Measurements from ENCODE around the gene MORC2.

The MORC2 gene

GRCh38 chr22:30948930-30949342 is 19.6 kb downstream of the MORC2 start:
- DNase-seq = no peak

GRCh38 chr22:30947816-30948454 is 20.6 kb downstream of the MORC2 start:
- no peak for DNase-seq

- no peak for DNase-seq
These were observed 21.3 kb downstream of the MORC2 start for GRCh38 chr22:30947173-30947815.

- no peak for DNase-seq
These were observed 22.2 kb downstream of the MORC2 start for GRCh38 chr22:30946354-30946753.

- no peak for DNase-seq
These were observed 22.9 kb downstream of the MORC2 start for GRCh38 chr22:30945653-30946052.

GRCh38 chr22:30944986-30945385 is 23.6 kb downstream of the MORC2 start:
- DNase-seq = no peak

GRCh38 chr22:30943368-30943767 is 25.2 kb downstream of the MORC2 start:
- no peak for DNase-seq

GRCh38 chr22:30941363-30941740 is 27.2 kb downstream of the MORC2 start:
- DNase-seq = no peak

- DNase-seq = no peak
These were observed 27.8 kb downstream of the MORC2 start for GRCh38 chr22:30940685-30941362.

GRCh38 chr22:30934053-30934452 is 34.5 kb downstream of the MORC2 start:
- no peak for DNase-seq

GRCh38 chr22:30933457-30933856 is 35.1 kb downstream of the MORC2 start:
- no peak for DNase-seq

GRCh38 chr22:30932661-30933060 is 35.9 kb downstream of the MORC2 start:
- no peak for DNase-seq

- no peak for DNase-seq
These were observed 36.9 kb downstream of the MORC2 start for GRCh38 chr22:30931541-30932300.

GRCh38 chr22:30930228-30930627 is 38.3 kb downstream of the MORC2 start:
- no peak for DNase-seq

- DNase-seq = no peak
These were observed 40.2 kb downstream of the MORC2 start for GRCh38 chr22:30928401-30928800.

- DNase-seq = no peak
These were observed 40.8 kb downstream of the MORC2 start for GRCh38 chr22:30927806-30928205.

GRCh38 chr22:30926706-30927105 is 41.9 kb downstream of the MORC2 start:
- no peak for DNase-seq

GRCh38 chr22:30925667-30926066 is 42.9 kb downstream of the MORC2 start:
- DNase-seq = no peak

- DNase-seq = no peak
These were observed 45.2 kb downstream of the MORC2 start for GRCh38 chr22:30923168-30923900.

- DNase-seq = peak; percentile 88
These were observed 46.4 kb downstream of the MORC2 start for GRCh38 chr22:30922151-30922611.

- DNase-seq = peak; percentile 12
These were observed 47.5 kb downstream of the MORC2 start for GRCh38 chr22:30921108-30921507.

- peak; percentile 52 for DNase-seq
These were observed 48.2 kb downstream of the MORC2 start for GRCh38 chr22:30920407-30920806.

- no peak for DNase-seq
These were observed 48.6 kb downstream of the MORC2 start for GRCh38 chr22:30919973-30920372.

Data from GF-D8 (cell line).